ENCODE results near the gene ZBED4.

Gene ZBED4

DNA sequence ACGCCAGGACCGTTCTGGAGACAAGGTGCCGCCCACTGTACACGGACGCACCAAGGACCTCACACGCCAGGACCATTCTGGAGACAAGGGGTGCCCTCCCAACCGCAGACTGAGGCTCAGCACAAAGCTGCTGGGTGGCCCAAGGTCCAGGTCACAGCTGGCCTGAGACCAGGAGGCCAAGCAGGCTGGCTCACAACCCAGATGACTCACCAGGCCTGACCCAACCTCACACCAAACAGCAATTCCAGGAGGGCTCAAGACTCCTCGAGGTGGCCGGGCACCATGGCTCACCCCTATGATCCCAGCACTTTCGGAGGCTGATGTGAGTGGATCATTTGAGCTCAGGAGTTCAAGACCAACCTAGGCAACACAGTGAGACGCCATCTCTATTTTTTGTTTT lies 40.8 kb upstream of the ZBED4 start:
- DNase-seq: no peak
- peaks cover 34% of the 10 kb centered on the region for H4K20me1 ChIP-seq (ENCODE audit: insufficient read depth, low read length)
- no peak overlapping the region for H3K4me3 ChIP-seq (ENCODE audit: low read length)
- H3K27me3 ChIP-seq (replicated peaks; ENCODE audit: insufficient read depth, low read length): no peaks in the 10 kb centered on the region
- no peaks in the 10 kb centered on the region for H3K9me3 ChIP-seq (replicated peaks; ENCODE audit: insufficient read depth, low read length)
- no peak overlapping the region for H3K4me2 ChIP-seq (ENCODE audit: low read depth, low read length)
- peaks cover 99% of the 10 kb centered on the region for H3K79me2 ChIP-seq (ENCODE audit: low read length)
- peaks cover 6% of the 10 kb centered on the region; the same call in 1 of the 2 replicates for H3K36me3 ChIP-seq (replicated peaks; ENCODE audit: insufficient read depth, low read length)
- no peaks in the 10 kb centered on the region for H3K9me2 ChIP-seq (replicated peaks; ENCODE audit: insufficient read depth, low read length)
- H3K27ac ChIP-seq (ENCODE audit: low read length): no peak overlapping the region
- H3F3A ChIP-seq (ENCODE audit: insufficient read depth, low read length): no peaks in the 10 kb centered on the region
- H3K9ac ChIP-seq (ENCODE audit: low read length): no peak overlapping the region
- H3K4me1 ChIP-seq (ENCODE audit: low read length): no peaks in the 10 kb centered on the region
- TF ChIP-seq EZH2 (optimal IDR thresholded peaks at IDR 0.05; ENCODE audit: low read depth, low read length) (no peak), EZH2phosphoT487 (IDR thresholded peaks at IDR 0.05; ENCODE audit: low read length) (no peak)
- TF ChIP-seq, protein P1, sequence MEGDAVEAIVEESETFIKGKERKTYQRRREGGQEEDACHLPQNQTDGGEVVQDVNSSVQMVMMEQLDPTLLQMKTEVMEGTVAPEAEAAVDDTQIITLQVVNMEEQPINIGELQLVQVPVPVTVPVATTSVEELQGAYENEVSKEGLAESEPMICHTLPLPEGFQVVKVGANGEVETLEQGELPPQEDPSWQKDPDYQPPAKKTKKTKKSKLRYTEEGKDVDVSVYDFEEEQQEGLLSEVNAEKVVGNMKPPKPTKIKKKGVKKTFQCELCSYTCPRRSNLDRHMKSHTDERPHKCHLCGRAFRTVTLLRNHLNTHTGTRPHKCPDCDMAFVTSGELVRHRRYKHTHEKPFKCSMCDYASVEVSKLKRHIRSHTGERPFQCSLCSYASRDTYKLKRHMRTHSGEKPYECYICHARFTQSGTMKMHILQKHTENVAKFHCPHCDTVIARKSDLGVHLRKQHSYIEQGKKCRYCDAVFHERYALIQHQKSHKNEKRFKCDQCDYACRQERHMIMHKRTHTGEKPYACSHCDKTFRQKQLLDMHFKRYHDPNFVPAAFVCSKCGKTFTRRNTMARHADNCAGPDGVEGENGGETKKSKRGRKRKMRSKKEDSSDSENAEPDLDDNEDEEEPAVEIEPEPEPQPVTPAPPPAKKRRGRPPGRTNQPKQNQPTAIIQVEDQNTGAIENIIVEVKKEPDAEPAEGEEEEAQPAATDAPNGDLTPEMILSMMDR (IDR thresholded peaks at IDR 0.05; ENCODE audit: low read length): no peak
- no peak overlapping the region for H2AFZ ChIP-seq (ENCODE audit: low read length)

DNA sequence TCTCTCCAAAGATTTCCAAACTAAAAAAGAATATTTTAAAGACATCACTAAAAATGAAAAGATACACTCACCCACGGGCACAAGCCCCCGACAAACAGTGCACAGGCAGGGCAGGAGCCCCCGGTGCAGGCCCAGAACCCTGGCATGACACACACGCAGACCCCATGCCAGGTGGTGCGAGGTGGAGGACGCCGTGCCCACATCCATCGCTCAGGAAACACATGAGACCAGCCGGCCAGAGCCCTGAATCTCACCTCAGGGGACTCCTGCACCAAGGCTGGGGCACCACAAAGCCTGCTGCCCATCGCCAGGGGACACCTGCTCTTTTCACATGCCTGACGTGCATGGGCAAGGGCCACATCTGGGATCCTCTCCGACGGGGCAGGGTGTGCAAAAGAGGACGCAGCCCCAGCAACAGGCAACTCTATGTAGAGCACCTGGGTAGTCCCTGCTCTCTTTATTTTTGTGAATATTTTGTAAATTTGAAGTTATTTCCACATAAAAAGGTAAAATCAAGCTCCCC lies 39.4 kb upstream of the ZBED4 start:
- no peak overlapping the region for H3K9ac ChIP-seq (ENCODE audit: low read length)
- peaks cover 7% of the 10 kb centered on the region; the same call in 1 of the 2 replicates for H3K36me3 ChIP-seq (replicated peaks; ENCODE audit: insufficient read depth, low read length)
- no peak overlapping the region for H3K4me2 ChIP-seq (ENCODE audit: low read depth, low read length)

DNA sequence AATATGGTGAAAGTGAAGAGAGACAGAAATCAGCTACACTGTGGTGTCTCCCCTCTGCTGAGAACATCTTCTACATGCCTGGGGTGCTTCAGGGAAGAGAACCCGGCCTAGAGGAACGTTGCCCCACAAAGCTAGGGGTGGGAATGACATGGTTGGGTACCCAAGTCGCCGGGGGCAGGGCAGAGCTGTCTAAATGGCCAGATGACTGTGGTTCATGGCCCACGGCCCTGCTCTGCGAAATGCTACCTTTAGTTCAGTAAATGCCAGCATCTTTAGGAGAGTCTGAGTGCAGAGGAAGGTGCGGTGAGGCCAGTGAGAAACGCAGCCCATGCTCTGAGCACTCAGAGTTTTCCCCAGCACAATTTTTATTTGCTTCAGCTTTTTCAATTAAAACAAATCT lies 38.8 kb upstream of the ZBED4 start:
- DNase-seq: no peak
- Histone ChIP-seq H3K9ac (ENCODE audit: low read length) (no peak overlapping the region), H3K27ac (ENCODE audit: low read length) (no peak overlapping the region), H2AFZ (ENCODE audit: low read length) (no peak overlapping the region), H3K79me2 (ENCODE audit: low read length) (peaks cover 100% of the 10 kb centered on the region), H3K36me3 (replicated peaks; ENCODE audit: insufficient read depth, low read length) (peaks cover 7% of the 10 kb centered on the region; the same call in 1 of the 2 replicates), H4K20me1 (ENCODE audit: insufficient read depth, low read length) (peaks cover 29% of the 10 kb centered on the region), H3K27me3 (replicated peaks; ENCODE audit: insufficient read depth, low read length) (no peaks in the 10 kb centered on the region), H3K4me1 (ENCODE audit: low read length) (no peaks in the 10 kb centered on the region), H3K4me2 (ENCODE audit: low read depth, low read length) (no peak overlapping the region), H3F3A (ENCODE audit: insufficient read depth, low read length) (no peaks in the 10 kb centered on the region), H3K9me2 (replicated peaks; ENCODE audit: insufficient read depth, low read length) (no peaks in the 10 kb centered on the region), H3K9me3 (replicated peaks; ENCODE audit: insufficient read depth, low read length) (no peaks in the 10 kb centered on the region), H3K4me3 (ENCODE audit: low read length) (no peak overlapping the region)
- no peak for TF ChIP-seq EZH2phosphoT487 (IDR thresholded peaks at IDR 0.05; ENCODE audit: low read length)
- TF ChIP-seq EZH2 (optimal IDR thresholded peaks at IDR 0.05; ENCODE audit: low read depth, low read length): no peak
- TF ChIP-seq, protein P1 (IDR thresholded peaks at IDR 0.05; ENCODE audit: low read length): no peak

More for the DNA sequence above, 39.4 kb upstream of the ZBED4 start:
- Histone ChIP-seq H3K4me1 (ENCODE audit: low read length) (no peaks in the 10 kb centered on the region), H3K27me3 (replicated peaks; ENCODE audit: insufficient read depth, low read length) (no peaks in the 10 kb centered on the region), H3K27ac (ENCODE audit: low read length) (no peak overlapping the region), H3F3A (ENCODE audit: insufficient read depth, low read length) (no peaks in the 10 kb centered on the region), H3K9me2 (replicated peaks; ENCODE audit: insufficient read depth, low read length) (no peaks in the 10 kb centered on the region), H3K79me2 (ENCODE audit: low read length) (peaks cover 99% of the 10 kb centered on the region), H3K9me3 (replicated peaks; ENCODE audit: insufficient read depth, low read length) (no peaks in the 10 kb centered on the region), H4K20me1 (ENCODE audit: insufficient read depth, low read length) (peaks cover 29% of the 10 kb centered on the region), H2AFZ (ENCODE audit: low read length) (no peak overlapping the region), H3K4me3 (ENCODE audit: low read length) (no peak overlapping the region)
- TF ChIP-seq, protein P1 (IDR thresholded peaks at IDR 0.05; ENCODE audit: low read length): no peak
- TF ChIP-seq EZH2phosphoT487 (IDR thresholded peaks at IDR 0.05; ENCODE audit: low read length) (no peak), EZH2 (optimal IDR thresholded peaks at IDR 0.05; ENCODE audit: low read depth, low read length) (no peak)
- DNase-seq: no peak
